Activated CD8-positive, alpha-beta memory T cell treated with anti-CD3 and anti-CD28 coated beads, Interleukin-2, amount 50 U/mL, for 24 hours (primary cell): Measurements from ENCODE around the gene PDE9A.
"Not testable (repeated sequence)": the region's sequence is repeated elsewhere in the genome, so short reads cannot be mapped to it uniquely, and the experiment has no call there.

Experiments used
- DNase-seq: peaks from one replicate; pipeline ENCODE4 v3.0.0-alpha.2; 2020; ENCODE audit errors: extremely low read depth

The PDE9A gene

DNA sequence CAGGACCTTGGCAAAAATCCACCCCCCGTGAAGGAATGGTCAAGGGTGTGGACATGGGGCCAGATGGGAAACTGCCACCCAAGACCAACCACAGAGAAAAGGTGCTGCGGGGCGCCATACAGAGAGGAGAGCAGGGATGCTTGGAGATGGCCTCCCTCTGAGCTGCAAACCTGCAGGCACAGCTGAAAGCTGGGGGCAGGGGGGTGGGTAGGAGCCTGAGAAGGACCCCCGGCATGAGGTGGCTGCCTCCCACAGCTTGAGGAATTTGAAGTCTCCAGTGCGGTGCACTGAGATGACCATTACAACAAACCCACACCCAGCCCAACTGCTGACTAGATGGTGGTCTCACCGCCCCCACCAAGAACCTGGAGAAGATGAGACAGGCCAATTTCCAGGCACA is 141.1 kb downstream of the PDE9A start:
- DNase-seq, result no peak

DNA sequence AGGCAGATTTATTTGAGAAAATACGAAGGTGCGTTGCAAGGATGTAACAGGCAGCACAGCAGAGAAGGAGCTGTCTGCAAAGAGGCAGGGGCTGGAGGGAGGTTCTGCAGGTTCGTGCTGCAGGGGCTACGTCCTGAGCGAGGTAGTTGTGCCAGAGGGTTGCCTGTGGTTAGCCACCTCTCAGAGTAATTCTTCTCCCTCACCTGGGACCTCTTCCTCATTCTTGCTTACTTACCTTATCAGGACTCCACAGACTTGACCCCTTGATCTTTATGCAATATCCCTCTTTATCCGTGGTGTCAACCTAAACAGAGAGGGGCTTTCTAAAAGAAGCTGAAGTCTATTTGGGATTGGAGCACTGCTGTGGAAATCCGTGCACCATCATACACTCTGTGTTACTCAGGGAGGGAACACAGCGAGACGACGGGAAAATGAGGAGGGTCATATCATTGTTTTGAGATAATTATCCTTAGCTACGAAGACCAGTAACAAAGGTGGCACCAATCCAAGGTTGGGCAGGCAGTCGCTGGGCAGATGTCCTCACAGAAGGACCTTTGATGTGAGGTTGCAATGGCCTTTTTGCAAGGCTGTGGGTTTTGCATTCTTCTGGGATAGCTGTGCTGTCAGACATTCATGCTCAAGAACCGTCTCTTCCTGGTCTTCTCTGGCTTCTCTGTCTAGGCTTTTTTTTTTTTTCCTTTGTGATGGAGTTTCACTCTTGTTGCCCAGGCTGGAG is 143.1 kb downstream of the PDE9A start:
- DNase-seq, result no peak

DNA sequence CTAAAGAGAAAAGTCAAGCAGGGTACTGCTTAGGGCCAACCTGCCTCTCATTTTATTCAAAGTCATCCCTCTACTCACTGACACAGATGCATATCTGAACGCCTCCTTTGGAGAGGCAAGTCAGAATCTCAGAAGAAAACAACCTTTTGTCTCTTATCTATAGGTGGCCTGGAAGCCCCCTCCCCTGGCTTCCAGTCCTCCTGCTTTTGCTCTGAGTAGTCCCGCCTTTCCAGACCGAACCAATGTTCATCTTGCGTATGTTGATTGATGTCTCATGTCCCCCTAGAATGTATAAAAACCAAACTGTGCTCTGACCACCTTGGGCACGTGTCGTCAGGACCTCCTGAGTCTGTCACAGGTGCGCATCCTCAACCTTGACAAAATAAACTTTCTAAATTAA is 144.1 kb downstream of the PDE9A start:
- DNase-seq, result no peak

DNA sequence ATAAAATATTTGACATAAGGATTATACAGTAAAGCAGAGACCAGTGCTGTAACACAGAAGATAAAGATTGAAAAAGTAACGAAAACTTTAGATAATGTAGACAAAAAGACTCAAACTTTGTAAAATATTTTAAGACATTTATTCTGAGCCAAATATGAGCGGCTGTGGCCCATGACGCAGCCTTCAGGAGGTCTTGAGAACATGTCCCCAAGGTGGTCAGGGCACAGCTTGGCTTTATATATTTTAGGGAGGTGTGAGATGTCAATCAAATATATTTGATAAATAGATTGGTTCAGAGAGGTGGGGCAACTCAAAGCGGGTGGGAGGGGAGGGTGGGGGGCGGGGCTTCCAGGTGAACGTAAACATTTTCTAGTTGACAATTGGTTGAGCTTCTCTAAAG is 144.7 kb downstream of the PDE9A start:
- no peak for DNase-seq

GRCh38 chr21:42799516-42799915 is 146.1 kb downstream of the PDE9A start:
- DNase-seq, result no peak

GRCh38 chr21:42799948-42800347 is 146.5 kb downstream of the PDE9A start:
- DNase-seq, result no peak

GRCh38 chr21:42801616-42802015 is 148.2 kb downstream of the PDE9A start:
- DNase-seq, result not testable (repeated sequence)

- DNase-seq, result no peak
Measured at GRCh38 chr21:42806509-42807140, 153.2 kb downstream of the PDE9A start.

DNA sequence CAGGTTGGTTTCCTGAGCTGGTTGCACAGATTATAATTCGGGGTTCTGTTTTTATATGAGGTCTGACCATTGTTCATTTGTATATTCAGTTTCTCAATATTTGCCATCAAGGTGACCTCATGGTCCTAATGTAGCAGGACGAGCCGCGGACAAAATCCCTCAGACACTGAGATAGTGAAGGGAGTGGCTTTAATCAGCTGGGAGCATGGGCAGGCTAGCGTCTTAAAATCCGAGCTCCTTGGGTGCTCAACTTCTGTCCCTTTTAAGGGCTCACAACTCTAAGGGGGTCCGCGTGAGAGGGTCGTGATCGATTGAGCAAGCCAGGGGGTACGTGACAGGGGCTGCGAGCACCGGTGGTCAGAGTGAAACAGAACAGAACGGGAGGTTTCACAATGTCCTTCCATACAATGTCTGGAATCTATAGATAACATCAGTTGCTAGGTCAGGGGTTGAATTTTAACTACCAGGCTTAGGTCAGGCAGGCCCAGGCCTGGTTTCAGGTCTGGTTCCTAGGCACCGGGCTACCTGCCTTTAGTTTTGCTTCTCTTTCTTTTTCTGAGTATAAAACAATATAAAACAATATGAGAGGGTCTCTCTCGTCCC is 154.0 kb downstream of the PDE9A start:
- DNase-seq, result not testable (repeated sequence)

DNA sequence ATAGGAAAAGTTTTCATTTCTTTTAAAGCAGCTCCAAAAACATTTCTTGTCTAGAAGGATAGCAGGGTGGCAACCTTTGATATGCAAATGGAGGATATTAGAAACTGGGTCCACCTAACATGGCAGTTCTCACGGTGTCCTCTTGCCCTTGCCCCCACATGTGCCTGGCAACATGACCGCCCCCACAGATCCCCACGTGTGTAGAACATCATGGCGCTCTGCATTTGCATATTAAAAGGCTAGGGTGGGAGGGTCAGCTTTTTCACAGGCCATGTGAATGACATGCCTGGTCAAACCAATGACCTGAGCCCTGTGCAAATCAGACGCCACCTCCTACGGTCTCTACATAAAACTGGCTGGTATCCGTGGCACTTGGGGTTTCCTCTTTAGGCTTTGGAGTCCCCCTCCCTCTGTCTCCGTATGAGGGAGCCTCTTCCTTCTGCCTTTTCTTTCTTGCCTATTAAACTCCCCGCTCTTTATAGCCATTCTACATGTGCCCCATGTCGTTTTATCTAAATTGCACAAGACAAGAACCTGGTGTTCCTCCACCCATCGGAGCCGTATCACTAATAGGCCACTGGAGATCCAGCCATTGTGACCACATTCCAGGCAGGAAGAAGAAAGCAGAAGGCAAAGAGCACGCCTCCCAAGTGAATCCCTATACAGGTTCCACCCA is 154.7 kb downstream of the PDE9A start:
- no peak for DNase-seq

DNA sequence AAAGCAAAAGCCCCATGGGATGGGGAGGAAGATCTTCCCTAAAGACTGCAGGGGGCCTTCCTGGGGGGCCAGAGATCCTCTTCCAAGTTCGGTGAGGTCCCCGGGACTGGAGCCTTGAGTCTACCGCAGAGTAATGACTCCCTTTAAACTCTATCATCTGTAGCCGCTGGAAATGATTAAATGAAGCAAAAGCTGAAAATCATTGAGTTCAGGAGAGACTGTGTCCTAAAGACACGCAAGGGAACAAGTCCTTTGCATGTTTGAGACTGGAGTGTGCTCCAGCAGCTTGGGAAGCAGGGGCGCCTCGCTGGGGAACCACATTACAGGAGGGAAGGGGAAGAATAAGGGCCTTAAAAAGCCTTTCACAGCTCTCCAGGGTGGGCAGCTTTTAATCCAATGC is 155.8 kb downstream of the PDE9A start:
- no peak for DNase-seq

- DNase-seq, result no peak
Measured at GRCh38 chr21:42809577-42810475, 156.4 kb downstream of the PDE9A start.

DNA sequence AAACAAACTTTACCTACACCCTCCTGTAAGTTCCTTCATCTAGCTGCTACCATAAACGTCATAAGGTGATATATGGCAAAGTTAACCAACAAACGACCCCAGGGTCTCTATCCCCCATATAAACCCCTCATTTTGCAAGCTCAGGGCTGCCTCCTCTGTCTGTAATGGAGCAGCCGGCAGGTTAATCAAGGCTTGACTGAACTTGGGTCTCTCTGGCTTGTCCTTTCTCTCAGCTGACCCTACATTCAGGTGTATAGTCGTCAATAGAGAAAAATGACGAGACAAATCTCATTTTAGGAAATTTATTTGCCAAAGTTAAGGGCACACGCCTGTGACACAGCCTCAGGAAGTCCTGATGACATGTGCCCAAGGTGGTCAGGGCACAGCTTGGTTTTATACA is 158.5 kb downstream of the PDE9A start:
- DNase-seq, result no peak

- DNase-seq, result not testable (repeated sequence)
Measured at GRCh38 chr21:42812528-42813241, 159.3 kb downstream of the PDE9A start.

- no peak for DNase-seq
Measured at GRCh38 chr21:42815217-42815616, 161.8 kb downstream of the PDE9A start.

- no peak for DNase-seq
Measured at GRCh38 chr21:42818328-42818749, 164.9 kb downstream of the PDE9A start.

DNA sequence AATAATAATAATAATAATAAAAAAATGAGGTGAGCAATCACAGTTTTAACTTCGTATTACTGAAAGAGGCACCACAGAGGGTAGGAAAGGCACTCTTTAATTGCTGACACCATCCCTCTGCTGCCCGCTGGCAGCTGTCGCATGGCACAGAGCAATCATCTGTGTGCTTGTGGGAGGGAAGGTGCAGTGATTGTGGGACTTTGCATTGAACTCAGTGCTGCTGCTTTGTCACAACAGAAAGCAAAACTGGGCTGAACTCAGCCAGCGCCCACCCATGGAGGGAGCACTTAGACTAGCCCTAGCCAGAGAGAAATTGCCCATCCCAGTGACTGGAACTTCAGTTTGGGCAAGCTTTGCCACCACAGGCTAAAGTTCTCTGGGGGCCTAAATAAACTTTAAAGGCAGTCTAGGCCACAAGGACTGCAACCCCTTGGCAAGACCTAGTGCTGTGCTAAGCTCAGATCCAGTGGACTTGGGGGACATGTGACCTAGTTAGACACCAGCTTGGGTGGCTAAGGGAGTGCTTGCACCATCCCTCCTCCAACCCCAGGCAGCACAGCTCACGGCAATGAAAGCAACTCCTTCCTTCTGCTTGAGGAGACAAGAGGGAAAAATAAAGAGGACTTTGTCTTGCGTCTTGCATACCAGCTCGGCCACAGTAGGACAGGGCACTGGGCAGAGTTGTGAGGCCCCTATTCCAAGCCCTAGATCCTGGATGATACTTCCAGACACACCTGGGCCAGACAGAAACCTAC is 166.6 kb downstream of the PDE9A start:
- DNase-seq, result no peak

- no peak for DNase-seq
Measured at GRCh38 chr21:42820616-42821465, 167.4 kb downstream of the PDE9A start.
